Mammary epithelial cell (primary cell): ENCODE results near the gene PAQR5.

ENCODE experiments used
- EZH2 ChIP-seq: IDR thresholded peaks from 2 replicates; pipeline ENCODE4 v1.6.1; 2012; ENCODE audit warnings: low read length, inconsistent platforms, borderline replicate concordance
- TF ChIP-seq, protein P1 (sequence below), 2 donors: IDR thresholded peaks in 1 of 2; conservative IDR thresholded peaks in 1 of 2; 2 replicates each; pipeline ENCODE4 v1.5.1; 2011 to 2012; ENCODE audit warnings: inconsistent platforms in 2 of 2, low read length in 2 of 2, mild to moderate bottlenecking in 2 of 2, control low read depth in 1 of 2, low read depth in 1 of 2; ENCODE audit not compliant: insufficient read depth in 1 of 2; ENCODE audit errors: extremely low read depth in 1 of 2

- TF ChIP-seq, protein P1, sequence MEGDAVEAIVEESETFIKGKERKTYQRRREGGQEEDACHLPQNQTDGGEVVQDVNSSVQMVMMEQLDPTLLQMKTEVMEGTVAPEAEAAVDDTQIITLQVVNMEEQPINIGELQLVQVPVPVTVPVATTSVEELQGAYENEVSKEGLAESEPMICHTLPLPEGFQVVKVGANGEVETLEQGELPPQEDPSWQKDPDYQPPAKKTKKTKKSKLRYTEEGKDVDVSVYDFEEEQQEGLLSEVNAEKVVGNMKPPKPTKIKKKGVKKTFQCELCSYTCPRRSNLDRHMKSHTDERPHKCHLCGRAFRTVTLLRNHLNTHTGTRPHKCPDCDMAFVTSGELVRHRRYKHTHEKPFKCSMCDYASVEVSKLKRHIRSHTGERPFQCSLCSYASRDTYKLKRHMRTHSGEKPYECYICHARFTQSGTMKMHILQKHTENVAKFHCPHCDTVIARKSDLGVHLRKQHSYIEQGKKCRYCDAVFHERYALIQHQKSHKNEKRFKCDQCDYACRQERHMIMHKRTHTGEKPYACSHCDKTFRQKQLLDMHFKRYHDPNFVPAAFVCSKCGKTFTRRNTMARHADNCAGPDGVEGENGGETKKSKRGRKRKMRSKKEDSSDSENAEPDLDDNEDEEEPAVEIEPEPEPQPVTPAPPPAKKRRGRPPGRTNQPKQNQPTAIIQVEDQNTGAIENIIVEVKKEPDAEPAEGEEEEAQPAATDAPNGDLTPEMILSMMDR (conservative IDR thresholded peaks at IDR 0.05 in 1 of 2, IDR thresholded peaks at IDR 0.05 in 1 of 2; ENCODE audit: extremely low read depth in 1 of 2, insufficient read depth in 1 of 2, low read depth in 1 of 2, low read length in 2 of 2): no peak
- TF ChIP-seq EZH2: no peak
Observed at GRCh38 chr15:69386284-69386683, 87.6 kb downstream of the PAQR5 start.
